Measurements from ENCODE around the gene TACC2.

- no peak for TF ChIP-seq CTCF (conservative IDR thresholded peaks at IDR 0.05; ENCODE audit: low read length)
- TF ChIP-seq EZH2phosphoT487 (IDR thresholded peaks at IDR 0.05; ENCODE audit: borderline replicate concordance, low read depth, low read length): no peak
Measured at GRCh38 chr10:122158362-122158761, 169.4 kb downstream of the TACC2 start.

All from OCI-LY7 (cell line).